Measurements from ENCODE around the gene GGT1.

GRCh38 chr22:24580276-24580675 lies 22.7 kb upstream of the GGT1 start:
- TF ChIP-seq POLR2AphosphoS5 (IDR thresholded peaks at IDR 0.05; ENCODE audit: low read depth, low read length) (no peak), JUND (IDR thresholded peaks at IDR 0.05) (no peak)
